ENCODE results near the gene GRIK3.
"Not testable (repeated sequence)": the region's sequence is repeated elsewhere in the genome, so short reads cannot be mapped to it uniquely, and the experiment has no call there.

The GRIK3 gene

GRCh38 chr1:36913484-36914060, 120.7 kb downstream of the GRIK3 start:
- no peaks in the 10 kb centered on the region for H3K4me1 Mint-ChIP-seq
- no peaks in the 10 kb centered on the region for H3K36me3 Mint-ChIP-seq (ENCODE audit: insufficient read depth)
- ATAC-seq (replicated peaks; ENCODE audit: extremely low read depth, poor library complexity, severe bottlenecking) (no peak), DNase-seq (ENCODE audit: low spot score in 2 of 2) (no peak)
- peaks cover 69% of the 10 kb centered on the region for H3K27me3 Mint-ChIP-seq
- no peak overlapping the region for H3K4me3 Mint-ChIP-seq
- peaks cover 6% of the 10 kb centered on the region for H3K9me3 Mint-ChIP-seq
- H3K27ac Mint-ChIP-seq (ENCODE audit: low read depth) = no peak overlapping the region

DNA sequence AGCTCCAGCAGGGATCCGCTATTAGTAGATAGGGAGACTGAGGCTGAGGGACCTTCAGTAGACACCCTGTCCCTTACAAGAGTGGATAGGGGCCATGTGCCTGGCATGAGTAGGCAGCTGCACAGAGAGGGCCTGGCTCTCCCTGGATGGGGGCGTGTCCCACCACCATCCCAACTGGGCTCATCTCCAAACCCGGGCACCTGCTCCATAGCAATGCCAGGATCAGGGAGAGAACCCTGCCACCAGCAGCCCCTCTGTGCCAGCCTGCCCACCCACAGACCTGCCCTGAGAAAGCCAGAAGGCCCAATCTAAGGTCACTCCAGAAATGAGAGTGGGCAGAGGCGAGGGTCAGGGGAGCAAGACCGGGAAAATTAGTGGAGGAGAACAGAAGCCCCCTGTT, 121.3 kb downstream of the GRIK3 start:
- no peaks in the 10 kb centered on the region for H3K36me3 Mint-ChIP-seq (ENCODE audit: insufficient read depth)
- H3K9me3 Mint-ChIP-seq = peaks cover 6% of the 10 kb centered on the region
- no peak for ATAC-seq (replicated peaks; ENCODE audit: extremely low read depth, poor library complexity, severe bottlenecking)
- no peak overlapping the region for H3K27ac Mint-ChIP-seq (ENCODE audit: low read depth)
- H3K4me3 Mint-ChIP-seq = no peak overlapping the region
- no peak for DNase-seq (ENCODE audit: low spot score in 2 of 2)
- H3K27me3 Mint-ChIP-seq = peaks cover 72% of the 10 kb centered on the region
- H3K4me1 Mint-ChIP-seq = no peaks in the 10 kb centered on the region

- Mint-ChIP-seq H3K27ac (ENCODE audit: low read depth) (no peak overlapping the region), H3K36me3 (ENCODE audit: insufficient read depth) (no peaks in the 10 kb centered on the region), H3K9me3 (peaks cover 6% of the 10 kb centered on the region), H3K4me1 (no peaks in the 10 kb centered on the region), H3K27me3 (peaks cover 78% of the 10 kb centered on the region), H3K4me3 (no peak overlapping the region)
- no peak for ATAC-seq (replicated peaks; ENCODE audit: extremely low read depth, poor library complexity, severe bottlenecking)
- DNase-seq (ENCODE audit: low spot score in 2 of 2) = no peak
Measured at GRCh38 chr1:36912365-36912865, 121.9 kb downstream of the GRIK3 start.

- Mint-ChIP-seq H3K4me3 (no peak overlapping the region), H3K27ac (ENCODE audit: low read depth) (no peak overlapping the region), H3K4me1 (no peaks in the 10 kb centered on the region), H3K27me3 (peaks cover 84% of the 10 kb centered on the region), H3K9me3 (peaks cover 6% of the 10 kb centered on the region), H3K36me3 (ENCODE audit: insufficient read depth) (no peaks in the 10 kb centered on the region)
- DNase-seq (ENCODE audit: low spot score in 2 of 2) = no peak
- no peak for ATAC-seq (replicated peaks; ENCODE audit: extremely low read depth, poor library complexity, severe bottlenecking)
Measured at GRCh38 chr1:36911561-36912364, 122.6 kb downstream of the GRIK3 start.

DNA sequence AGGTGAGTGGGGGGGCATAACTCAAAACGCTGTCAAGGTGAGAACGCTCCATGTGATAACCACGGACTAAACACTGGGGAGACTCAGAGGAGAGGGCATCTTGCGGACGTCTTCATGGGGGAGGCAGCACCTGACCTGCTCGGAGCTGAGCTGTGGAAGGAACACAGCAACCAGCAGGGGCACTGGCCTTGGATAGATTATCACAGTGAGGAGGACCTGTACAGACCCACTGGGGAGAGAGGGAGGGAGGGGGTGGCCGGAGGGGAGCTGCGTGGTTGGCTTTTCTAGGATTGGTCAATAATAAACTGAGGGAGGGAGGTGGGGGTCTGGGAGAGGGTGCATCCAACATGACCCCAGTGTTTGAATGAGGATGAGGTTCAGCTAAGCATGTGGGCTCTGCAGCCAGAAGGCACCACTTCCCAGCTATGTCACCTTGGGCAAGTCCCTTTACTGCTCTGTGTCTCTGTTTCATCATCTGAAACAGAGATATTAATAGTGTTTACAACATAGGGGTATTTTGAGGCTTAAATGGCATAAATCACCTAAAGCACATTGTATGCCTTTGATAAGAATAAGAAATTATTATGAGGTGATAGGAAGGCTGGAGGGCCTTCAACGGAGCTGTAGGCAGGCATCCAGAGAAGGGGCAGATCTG, 123.3 kb downstream of the GRIK3 start:
- no peak for ATAC-seq (replicated peaks; ENCODE audit: extremely low read depth, poor library complexity, severe bottlenecking)
- Mint-ChIP-seq H3K36me3 (ENCODE audit: insufficient read depth) (no peaks in the 10 kb centered on the region), H3K27ac (ENCODE audit: low read depth) (no peak overlapping the region), H3K27me3 (peaks cover 92% of the 10 kb centered on the region), H3K9me3 (peaks cover 6% of the 10 kb centered on the region), H3K4me3 (no peak overlapping the region), H3K4me1 (no peaks in the 10 kb centered on the region)
- DNase-seq (ENCODE audit: low spot score in 2 of 2) = no peak

GRCh38 chr1:36909946-36910725, 124.2 kb downstream of the GRIK3 start:
- Mint-ChIP-seq H3K27ac (ENCODE audit: low read depth) (no peak overlapping the region), H3K4me1 (no peaks in the 10 kb centered on the region), H3K4me3 (no peak overlapping the region), H3K36me3 (ENCODE audit: insufficient read depth) (no peaks in the 10 kb centered on the region), H3K27me3 (peaks cover 86% of the 10 kb centered on the region), H3K9me3 (no peaks in the 10 kb centered on the region)
- no peak for ATAC-seq (replicated peaks; ENCODE audit: extremely low read depth, poor library complexity, severe bottlenecking)
- no peak for DNase-seq (ENCODE audit: low spot score in 2 of 2)

- not testable (repeated sequence) for H3K27ac Mint-ChIP-seq (ENCODE audit: low read depth); ATAC-seq (replicated peaks; ENCODE audit: extremely low read depth, poor library complexity, severe bottlenecking); DNase-seq (ENCODE audit: low spot score in 2 of 2); H3K4me1 Mint-ChIP-seq; H3K36me3 Mint-ChIP-seq (ENCODE audit: insufficient read depth); H3K4me3 Mint-ChIP-seq; H3K9me3 Mint-ChIP-seq
- peaks cover 79% of the 10 kb centered on the region for H3K27me3 Mint-ChIP-seq
Measured at GRCh38 chr1:36909359-36909758, 125.0 kb downstream of the GRIK3 start.

DNA sequence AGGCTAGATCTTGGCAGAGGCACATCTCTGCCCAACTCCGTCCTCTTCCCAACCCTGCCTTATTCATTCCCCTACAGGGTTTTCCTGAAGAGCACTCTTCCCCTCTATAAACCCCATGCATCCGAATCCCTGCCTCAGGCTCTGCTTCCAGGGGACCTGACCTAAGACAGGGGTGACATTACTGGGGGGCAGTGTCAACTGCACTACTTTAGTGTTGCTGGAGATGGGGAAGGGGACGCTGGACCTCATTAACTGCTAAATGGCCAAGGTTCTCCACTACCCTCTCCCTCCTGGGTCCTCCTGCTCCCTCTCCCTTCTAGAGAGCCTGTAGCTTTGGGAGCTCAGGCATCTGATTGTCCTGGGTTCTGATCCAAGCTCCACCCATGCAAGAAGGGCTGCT, 126.2 kb downstream of the GRIK3 start:
- no peak for ATAC-seq (replicated peaks; ENCODE audit: extremely low read depth, poor library complexity, severe bottlenecking)
- Mint-ChIP-seq H3K27ac (ENCODE audit: low read depth) (no peak overlapping the region), H3K4me3 (no peak overlapping the region), H3K9me3 (no peaks in the 10 kb centered on the region), H3K27me3 (peaks cover 66% of the 10 kb centered on the region), H3K36me3 (ENCODE audit: insufficient read depth) (no peaks in the 10 kb centered on the region), H3K4me1 (no peaks in the 10 kb centered on the region)
- no peak for DNase-seq (ENCODE audit: low spot score in 2 of 2)

- Mint-ChIP-seq H3K4me3 (no peak overlapping the region), H3K36me3 (ENCODE audit: insufficient read depth) (no peaks in the 10 kb centered on the region), H3K27me3 (peaks cover 60% of the 10 kb centered on the region), H3K9me3 (no peaks in the 10 kb centered on the region), H3K4me1 (no peaks in the 10 kb centered on the region), H3K27ac (ENCODE audit: low read depth) (no peak overlapping the region)
- ATAC-seq (replicated peaks; ENCODE audit: extremely low read depth, poor library complexity, severe bottlenecking) = no peak
- no peak for DNase-seq (ENCODE audit: low spot score in 2 of 2)
Measured at GRCh38 chr1:36906555-36906954, 127.8 kb downstream of the GRIK3 start.

DNA sequence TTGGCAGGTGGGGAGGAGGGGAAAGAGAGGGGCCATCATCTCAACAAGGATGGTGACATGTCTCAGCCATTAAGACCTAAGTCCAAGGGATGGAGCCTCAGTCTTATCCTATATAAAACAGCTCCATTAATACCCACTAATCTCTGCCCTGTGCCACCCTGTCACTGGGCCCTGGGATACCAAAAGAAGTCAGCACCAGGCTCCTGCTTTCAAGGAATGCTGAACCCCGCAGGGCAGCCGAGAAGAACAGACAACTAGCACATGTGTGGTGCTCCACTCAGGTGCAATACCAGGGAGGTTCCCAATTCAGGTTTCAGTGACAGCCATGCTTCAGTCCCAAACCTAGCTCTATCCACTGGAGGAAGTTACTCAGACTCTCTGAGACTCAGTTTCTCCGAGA, 128.4 kb downstream of the GRIK3 start:
- no peak overlapping the region for H3K27ac Mint-ChIP-seq (ENCODE audit: low read depth)
- no peaks in the 10 kb centered on the region for H3K36me3 Mint-ChIP-seq (ENCODE audit: insufficient read depth)
- H3K4me1 Mint-ChIP-seq = no peaks in the 10 kb centered on the region
- no peaks in the 10 kb centered on the region for H3K9me3 Mint-ChIP-seq
- DNase-seq (ENCODE audit: low spot score in 2 of 2) (no peak), ATAC-seq (replicated peaks; ENCODE audit: extremely low read depth, poor library complexity, severe bottlenecking) (no peak)
- peaks cover 60% of the 10 kb centered on the region for H3K27me3 Mint-ChIP-seq
- H3K4me3 Mint-ChIP-seq = no peak overlapping the region

DNA sequence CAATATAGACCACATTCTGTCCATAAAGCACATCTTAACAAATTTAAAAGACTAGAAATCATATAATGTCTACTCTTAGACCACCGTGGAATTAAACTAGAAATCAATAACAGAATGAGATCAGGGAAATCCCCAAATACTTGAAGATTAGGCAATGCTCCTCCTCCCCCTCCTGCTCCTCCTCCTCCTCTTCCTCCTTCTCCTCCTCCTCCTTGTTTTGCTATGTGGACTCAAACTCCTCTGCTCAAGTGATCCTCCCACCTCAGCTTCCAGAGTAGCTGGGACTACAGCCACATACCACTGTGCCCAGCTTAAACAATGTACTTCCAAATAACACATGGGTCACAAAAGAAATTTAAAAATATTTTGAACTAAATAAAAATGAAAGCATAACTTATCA, 134.2 kb downstream of the GRIK3 start:
- no peaks in the 10 kb centered on the region for H3K9me3 Mint-ChIP-seq
- H3K4me1 Mint-ChIP-seq = no peaks in the 10 kb centered on the region
- H3K27ac Mint-ChIP-seq (ENCODE audit: low read depth) = no peak overlapping the region
- DNase-seq (ENCODE audit: low spot score in 2 of 2) = no peak
- no peaks in the 10 kb centered on the region for H3K36me3 Mint-ChIP-seq (ENCODE audit: insufficient read depth)
- peaks cover 30% of the 10 kb centered on the region for H3K27me3 Mint-ChIP-seq
- H3K4me3 Mint-ChIP-seq = no peak overlapping the region
- no peak for ATAC-seq (replicated peaks; ENCODE audit: extremely low read depth, poor library complexity, severe bottlenecking)

DNA sequence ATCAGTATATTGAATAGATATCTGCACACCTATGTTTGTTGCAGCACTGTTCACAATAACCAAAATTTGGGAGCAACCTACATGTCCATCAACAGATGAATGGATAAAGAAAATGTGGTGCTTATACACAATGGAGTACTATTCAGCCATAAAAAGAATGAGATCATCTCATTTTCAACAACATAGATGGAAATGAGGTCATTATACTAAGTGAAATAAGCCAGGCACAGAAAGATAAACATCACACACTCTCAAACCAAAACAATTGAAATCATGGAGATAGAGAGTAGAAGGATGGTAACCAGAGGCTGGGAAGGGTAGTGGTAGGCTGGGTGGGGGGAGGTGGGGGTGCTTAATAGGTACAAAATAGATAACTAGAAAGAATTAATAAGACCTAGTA, 136.5 kb downstream of the GRIK3 start:
- H3K9me3 Mint-ChIP-seq; H3K36me3 Mint-ChIP-seq (ENCODE audit: insufficient read depth); H3K27ac Mint-ChIP-seq (ENCODE audit: low read depth); ATAC-seq (replicated peaks; ENCODE audit: extremely low read depth, poor library complexity, severe bottlenecking); H3K4me3 Mint-ChIP-seq; H3K4me1 Mint-ChIP-seq; DNase-seq (ENCODE audit: low spot score in 2 of 2): not testable (repeated sequence)
- peaks cover 30% of the 10 kb centered on the region for H3K27me3 Mint-ChIP-seq
